ENCODE measurements around the gene PDGFD.

PDGFD gene

DNA sequence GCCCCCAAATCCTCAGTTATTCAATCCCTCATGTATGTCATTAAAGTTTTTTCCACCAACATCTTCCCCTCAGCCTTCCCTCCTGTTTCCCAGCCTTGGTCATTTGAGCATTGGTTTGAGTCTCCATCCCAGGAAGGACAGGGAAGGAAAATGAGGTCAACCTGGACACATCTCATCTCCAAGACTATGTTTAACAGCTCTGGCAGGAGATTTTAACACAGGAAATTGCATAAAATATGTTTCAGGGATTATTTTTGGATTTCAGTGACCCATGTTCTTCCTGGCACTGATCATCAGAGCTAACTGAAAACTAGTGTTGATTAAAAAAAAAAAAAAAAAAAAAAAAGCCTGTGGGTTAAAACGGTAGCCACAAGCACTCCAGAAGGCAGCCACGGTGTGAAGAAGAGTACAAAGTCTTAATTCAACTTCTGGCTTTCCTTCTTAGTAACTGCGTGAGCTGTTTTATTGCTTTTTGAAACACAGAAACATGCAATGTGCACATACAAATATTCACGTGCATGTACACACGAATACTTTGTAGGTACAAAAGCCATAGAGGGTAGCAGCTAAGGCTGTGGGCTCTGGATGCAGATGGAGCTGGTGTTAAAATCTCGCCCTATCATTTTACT, 291.9 kb downstream of the PDGFD start:
- DNase-seq: no peak

- no peak for DNase-seq
Measured at GRCh38 chr11:103870821-103871309, 293.1 kb downstream of the PDGFD start.

DNA sequence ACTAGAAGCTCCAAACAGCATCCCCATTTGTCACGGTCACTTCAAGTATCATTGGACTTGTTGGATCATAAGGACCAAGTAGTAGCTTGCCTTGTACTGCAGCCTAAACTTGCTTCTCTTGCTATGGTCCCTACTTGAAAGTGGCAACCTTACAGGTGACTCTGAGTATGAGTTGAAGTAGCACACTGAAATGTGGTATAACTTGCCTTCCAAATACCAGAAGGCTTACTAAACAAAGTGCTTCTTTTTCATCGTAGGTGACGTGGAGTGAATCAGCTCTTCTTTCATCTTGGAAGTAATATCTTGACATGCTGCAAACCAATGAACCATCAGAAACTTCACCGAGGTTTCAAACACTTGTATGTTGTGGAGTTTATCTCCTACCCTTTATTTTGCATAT, 296.5 kb downstream of the PDGFD start:
- no peak for DNase-seq

DNA sequence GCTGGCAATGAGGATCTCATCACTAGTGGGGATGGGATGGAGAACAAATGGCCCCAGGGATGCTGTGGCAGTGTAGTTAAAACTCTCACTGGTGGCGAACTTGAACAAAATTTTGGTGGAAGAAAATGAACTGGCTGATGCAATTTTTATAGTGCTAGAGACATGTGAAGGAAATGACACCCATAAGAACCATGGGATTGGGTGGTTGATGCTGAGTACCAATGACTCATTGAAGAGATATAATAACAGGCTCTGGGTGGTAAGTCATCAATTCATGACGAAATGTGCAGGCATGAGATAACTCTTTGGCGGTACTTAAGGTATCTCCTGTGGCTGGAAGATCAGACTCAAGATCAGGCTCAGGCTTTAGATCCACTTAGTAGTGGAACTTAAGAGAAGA, 300.4 kb downstream of the PDGFD start:
- no peak for DNase-seq

- no peak for DNase-seq
Measured at GRCh38 chr11:103862802-103863174, 301.2 kb downstream of the PDGFD start.

DNA sequence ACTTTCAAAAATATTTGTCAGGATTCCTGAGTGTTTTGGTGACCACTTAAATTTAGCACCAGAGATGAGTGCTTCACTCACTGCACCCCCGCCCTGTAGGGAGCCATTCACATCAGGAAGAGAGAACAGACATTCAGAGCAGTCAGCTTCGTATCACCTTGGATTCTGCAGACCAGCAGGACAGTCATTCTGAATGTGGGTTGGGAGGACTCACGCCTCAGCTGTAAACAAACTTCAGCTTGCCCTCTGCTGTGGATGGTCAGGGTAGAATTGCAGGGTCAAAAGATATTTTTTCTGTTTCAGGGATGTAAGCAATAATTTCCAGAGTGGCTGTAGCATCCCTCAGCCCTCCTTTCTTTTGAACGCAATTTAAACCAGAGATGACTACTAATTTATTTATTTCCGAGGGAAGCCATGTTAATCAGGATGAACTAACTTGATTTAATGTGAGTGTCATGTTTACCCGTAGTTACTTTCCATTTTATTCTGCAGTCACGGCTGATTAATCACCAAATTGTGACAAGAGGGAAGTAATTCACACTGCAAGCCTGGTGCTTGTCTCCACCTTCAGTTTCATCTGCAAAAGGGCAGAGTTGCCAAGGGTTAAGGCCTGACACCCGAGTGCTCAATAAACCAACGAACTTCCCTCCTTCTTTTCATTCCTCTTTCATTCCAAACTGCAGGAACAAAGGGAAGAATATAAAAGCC, 301.7 kb downstream of the PDGFD start:
- DNase-seq: no peak

All from NCI-H1436 (cell line).